HCT116 (cell line): Measurements from ENCODE around the gene CD2BP2. TPM values are rescaled to one million over a fixed set of nuclear protein-coding genes. Genes with fewer than 3 reads are reported as not detected.

ENCODE experiments used
- ATAC-seq: fragments of 200-7000 bp; cut with Tn5 transposase; 2 replicates; pipeline ENCODE4 v1.9.1; 2020; ENCODE audit warnings: mild to moderate bottlenecking, moderate library complexity
- BruUV-seq: library from RNA; stranded (reverse); fragments of 400-500 nt; replicated peaks from 2 replicates; lab custom pipeline; 2021; lab: Mats Ljungman, UMichigan
- CTCF ChIA-PET: fragments of 300-600 bp; sonication (Branson Sonifier 250); formaldehyde crosslinking; loops from one replicate; lab custom pipeline; 2021; ENCODE audit warnings: antibody characterized with exemption; lab: Charles Lee
- POLR2A ChIA-PET: fragments of 300-600, 350-600 bp; sonication (Branson Sonifier 250); formaldehyde crosslinking; loops from one replicate; lab custom pipeline; 2021; ENCODE audit warnings: antibody characterized with exemption; lab: Charles Lee
- RAD21 ChIA-PET, 2 experiments: fragments of 300-600 bp; sonication (Branson Sonifier 250); formaldehyde crosslinking; loops; one replicate each; lab custom pipeline; 2023; ENCODE audit warnings: low total read pairs in 2 of 2; ENCODE audit not compliant: uncharacterized antibody in 2 of 2, unreplicated experiment in 2 of 2, low non-redundant PET in 1 of 2; lab: Charles Lee
- DNase-seq: peaks from one replicate; pipeline ENCODE4 v3.0.0-alpha.2; 2010; ENCODE audit warnings: low read depth, low spot score
- H2AFZ ChIP-seq: fragments of 200-600 bp; shearing (Covaris generic), sonication (generic); 2 replicates; pipeline ENCODE4 v1.6.1; 2017; ENCODE audit warnings: low read depth, mixed run types, mixed read lengths, antibody characterized with exemption, low read length; ENCODE audit not compliant: poor library complexity, severe bottlenecking
- H3K27ac ChIP-seq: 2 replicates; pipeline ENCODE4 v1.5.1; 2012; ENCODE audit warnings: low read depth, low read length
- H3K27me3 ChIP-seq: fragments of 200-600 bp; sonication (generic); 2 replicates; pipeline ENCODE4 v1.6.1; 2016; ENCODE audit warnings: mixed run types, low read length, mixed read lengths; ENCODE audit not compliant: insufficient read depth
- H3K36me3 ChIP-seq, 2 experiments: fragments of 200-500 bp in 1 of 2; fragments of 200-600 bp in 1 of 2; sonication (Bioruptor generic) in 1 of 2; sonication (generic) in 1 of 2; 2 replicates each; pipeline versions ENCODE4 v1.5.1 to v1.6.1; 2014 to 2016; ENCODE audit warnings: low read length in 2 of 2, inconsistent platforms in 1 of 2, mixed read lengths in 1 of 2, mixed run types in 1 of 2; ENCODE audit not compliant: insufficient read depth in 2 of 2, control insufficient read depth in 1 of 2
- H3K4me1 ChIP-seq, 2 experiments: fragments of 200-600 bp in 1 of 2; sonication (generic) in 1 of 2; 2 replicates each; pipeline versions ENCODE4 v1.5.1 to v1.6.1; 2012 to 2017; ENCODE audit warnings: low read length in 2 of 2, inconsistent platforms in 1 of 2, mild to moderate bottlenecking in 1 of 2, mixed read lengths in 1 of 2, mixed run types in 1 of 2, moderate library complexity in 1 of 2; ENCODE audit not compliant: insufficient read depth in 2 of 2, control insufficient read depth in 1 of 2
- H3K4me2 ChIP-seq: fragments of 200-600 bp; sonication (generic); 2 replicates; pipeline ENCODE4 v1.6.1; 2017; ENCODE audit warnings: mixed run types, low read length, mixed read lengths
- H3K4me3 ChIP-seq, 2 experiments: fragments of 200-600 bp in 1 of 2; sonication (generic) in 1 of 2; replicated peaks in 1 of 2; 2 replicates each; pipeline ENCODE4 v1.5.1; 2011 to 2016; ENCODE audit warnings: low read length in 2 of 2, control low read depth in 1 of 2, low read depth in 1 of 2, mild to moderate bottlenecking in 1 of 2, mixed read lengths in 1 of 2, mixed run types in 1 of 2
- H3K79me2 ChIP-seq: fragments of 200-600 bp; sonication (generic); 2 replicates; pipeline ENCODE4 v1.6.1; 2017; ENCODE audit warnings: mild to moderate bottlenecking, mixed run types, low read length, moderate library complexity, mixed read lengths; ENCODE audit not compliant: insufficient read depth
- H3K9ac ChIP-seq: fragments of 200-600 bp; sonication (generic); 2 replicates; pipeline ENCODE4 v1.6.1; 2016; ENCODE audit warnings: low read length, mixed read lengths
- H3K9me2 ChIP-seq: fragments of 200-600 bp; sonication (generic), shearing (Covaris generic); 2 replicates; pipeline ENCODE4 v1.6.1; 2017; ENCODE audit warnings: mixed run types, mild to moderate bottlenecking, moderate library complexity; ENCODE audit not compliant: insufficient read depth
- H3K9me3 ChIP-seq, 2 experiments: fragments of 200-500 bp in 1 of 2; fragments of 200-600 bp in 1 of 2; sonication (Bioruptor generic) in 1 of 2; sonication (generic) in 1 of 2; 2 replicates each; pipeline ENCODE4 v1.6.1; 2014 to 2017; ENCODE audit warnings: low read length in 2 of 2, mixed read lengths in 2 of 2, inconsistent platforms in 1 of 2, low read depth in 1 of 2, mild to moderate bottlenecking in 1 of 2, mixed run types in 1 of 2, moderate library complexity in 1 of 2; ENCODE audit not compliant: control insufficient read depth in 1 of 2, insufficient read depth in 1 of 2
- H4K20me1 ChIP-seq: fragments of 200-600 bp; sonication (generic), shearing (Covaris generic); 2 replicates; pipeline ENCODE4 v1.6.1; 2017; ENCODE audit warnings: mixed run types, mild to moderate bottlenecking, moderate library complexity; ENCODE audit not compliant: insufficient read depth
- CBX3 ChIP-seq: IDR thresholded peaks from 2 replicates; pipeline ENCODE4 v1.6.1; 2012; ENCODE audit warnings: low read depth
- CEBPB ChIP-seq: IDR thresholded peaks from 2 replicates; pipeline ENCODE4 v1.6.1; 2012; ENCODE audit warnings: low read depth
- EGR1 ChIP-seq: IDR thresholded peaks from 2 replicates; pipeline ENCODE4 v1.6.1; 2012; ENCODE audit warnings: low read depth
- ELF1 ChIP-seq: IDR thresholded peaks from 2 replicates; pipeline ENCODE4 v1.6.1; 2012; ENCODE audit warnings: low read depth, borderline replicate concordance
- JUND ChIP-seq: IDR thresholded peaks from 2 replicates; pipeline ENCODE4 v1.6.1; 2012
- POLR2AphosphoS5 ChIP-seq: IDR thresholded peaks from 2 replicates; pipeline ENCODE4 v1.6.1; 2011; ENCODE audit warnings: mild to moderate bottlenecking, low read depth, low read length, moderate library complexity
- RAD21 ChIP-seq: IDR thresholded peaks from 2 replicates; pipeline ENCODE4 v1.6.1; 2012; ENCODE audit warnings: low read depth, mild to moderate bottlenecking
- SIN3A ChIP-seq: IDR thresholded peaks from 2 replicates; pipeline ENCODE4 v1.6.1; 2012; ENCODE audit warnings: low read depth
- SP1 ChIP-seq: IDR thresholded peaks from 2 replicates; pipeline ENCODE4 v1.6.1; 2012; ENCODE audit warnings: low read depth
- SRF ChIP-seq: IDR thresholded peaks from 2 replicates; pipeline ENCODE4 v1.6.1; 2012; ENCODE audit warnings: low read depth
- YY1 ChIP-seq: IDR thresholded peaks from 2 replicates; pipeline ENCODE4 v1.6.1; 2011; ENCODE audit warnings: low read length, low read depth, moderate library complexity, mild to moderate bottlenecking; ENCODE audit not compliant: insufficient replicate concordance; ENCODE audit errors: extremely low read depth
- ZFX ChIP-seq: fragments of 450-650 bp; IDR thresholded peaks from 2 replicates; pipeline ENCODE4 v1.6.1; 2017
- ZNF274 ChIP-seq: fragments of 200-500 bp; sonication (Bioruptor generic); IDR thresholded peaks from 2 replicates; pipeline ENCODE4 v1.6.1; 2014; ENCODE audit warnings: mild to moderate bottlenecking, low read depth, low read length, inconsistent platforms
- intact Hi-C: fragments of 100-400 bp; cut with micrococcal nuclease; formaldehyde crosslinking; loops from 2 replicates; pipeline ENCODE4 v1.10.0; 2022
- total RNA-seq: library from RNA; stranded (reverse); gene quantifications from one replicate; pipeline ENCODE4 v1.2.1, GENCODE V29; 2021; ENCODE audit not compliant: unreplicated experiment
- TF ChIP-seq, protein P1 (sequence below): IDR thresholded peaks from 2 replicates; pipeline ENCODE4 v1.6.1; 2012
- TF ChIP-seq, protein P2 (sequence below): IDR thresholded peaks from 2 replicates; pipeline ENCODE4 v1.6.1; 2012; ENCODE audit warnings: low read depth

The CD2BP2 gene
- total RNA-seq, 1 experiment from 2014 or later, result 51.8 TPM

- RAD21 ChIA-PET, result interaction anchor here (1.0 to 1.2 kb wide), 2 partner anchors 41 to 75 kb away, joined by 3 to 4 read pairs; partner anchors contain the start of genes DCTPP1 (in 1 of the 2) and ZNF48 (in 1 of the 2)
- peak; percentile 33 for ATAC-seq
- no peak for TF ChIP-seq ZNF274
- peak; percentile 34; the same call in 1 of the 2 replicates for TF ChIP-seq SIN3A
- peak; percentile 53; the same call in 1 of the 2 replicates for TF ChIP-seq ZFX
- Histone ChIP-seq H3K27ac (peak overlapping the region; percentile 92), H3K9me2 (no peaks in the 10 kb centered on the region), H3K36me3 (peaks cover 12 to 55% of the 10 kb centered on the region in 2 experiments; a peak in 2 of 4 replicates), H2AFZ (no peak overlapping the region), H3K9me3 (no peaks in the 10 kb centered on the region), H3K4me2 (peak overlapping the region; percentile 74), H3K9ac (peak overlapping the region; percentile 99), H3K79me2 (peaks cover 34% of the 10 kb centered on the region), H4K20me1 (no peaks in the 10 kb centered on the region), H3K4me3 (peak overlapping the region; percentile 86 to 92), H3K4me1 (peaks cover 39 to 54% of the 10 kb centered on the region in 2 experiments), H3K27me3 (no peaks in the 10 kb centered on the region)
- DNase-seq, result no peak
- CTCF ChIA-PET, result interaction anchor here (0.6 to 2.0 kb wide), 4 partner anchors 10 to 242 kb away, joined by 3 to 10 read pairs (median 6); partner anchors contain the start of gene TBC1D10B
- intact Hi-C loops, result loop anchor here (1.0 kb wide), 1 partner anchor 41 kb away; the partner anchor contains the start of gene ZNF48
- TSS peak; percentile 70 for BruUV-seq
- POLR2A ChIA-PET, result interaction anchor here (2.5 kb wide), 1 partner anchor 16 kb away, joined by 15 read pairs; the partner anchor contains the start of gene TBC1D10B
Observed at GRCh38 chr16:30354423-30355143, 525 bp downstream of the CD2BP2 start.

- Histone ChIP-seq H3K4me1 (peaks cover 39 to 54% of the 10 kb centered on the region in 2 experiments), H3K36me3 (peaks cover 9 to 46% of the 10 kb centered on the region in 2 experiments; a peak in 2 of 4 replicates), H3K27ac (peak overlapping the region; percentile 92), H3K79me2 (peaks cover 34% of the 10 kb centered on the region), H3K9ac (peak overlapping the region; percentile 99), H2AFZ (no peak overlapping the region), H3K9me2 (no peaks in the 10 kb centered on the region), H3K4me3 (peak overlapping the region; percentile 86 to 92), H3K4me2 (peak overlapping the region; percentile 74), H3K27me3 (no peaks in the 10 kb centered on the region), H3K9me3 (no peaks in the 10 kb centered on the region), H4K20me1 (no peaks in the 10 kb centered on the region)
- ChIA-PET RAD21 (no interaction called here), POLR2A (no interaction called here), CTCF (interaction anchor here (2.0 kb wide), 2 partner anchors 17 to 56 kb away, joined by 7 to 10 read pairs; partner anchors contain the start of gene TBC1D10B)
- DNase-seq, result no peak
- no peak for ATAC-seq
- intact Hi-C loops, result no loop called here
- BruUV-seq, result no TSS peak
- no peak for TF ChIP-seq CEBPB
- TF ChIP-seq RAD21, result no peak
- no peak for TF ChIP-seq EGR1
- TF ChIP-seq, protein P1, sequence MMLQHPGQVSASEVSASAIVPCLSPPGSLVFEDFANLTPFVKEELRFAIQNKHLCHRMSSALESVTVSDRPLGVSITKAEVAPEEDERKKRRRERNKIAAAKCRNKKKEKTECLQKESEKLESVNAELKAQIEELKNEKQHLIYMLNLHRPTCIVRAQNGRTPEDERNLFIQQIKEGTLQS, result no peak
- TF ChIP-seq POLR2AphosphoS5, result no peak
- TF ChIP-seq SRF, result no peak
- no peak for TF ChIP-seq ELF1
- no peak for TF ChIP-seq YY1
- no peak for TF ChIP-seq SP1
- no peak for TF ChIP-seq CBX3
- TF ChIP-seq, protein P2, sequence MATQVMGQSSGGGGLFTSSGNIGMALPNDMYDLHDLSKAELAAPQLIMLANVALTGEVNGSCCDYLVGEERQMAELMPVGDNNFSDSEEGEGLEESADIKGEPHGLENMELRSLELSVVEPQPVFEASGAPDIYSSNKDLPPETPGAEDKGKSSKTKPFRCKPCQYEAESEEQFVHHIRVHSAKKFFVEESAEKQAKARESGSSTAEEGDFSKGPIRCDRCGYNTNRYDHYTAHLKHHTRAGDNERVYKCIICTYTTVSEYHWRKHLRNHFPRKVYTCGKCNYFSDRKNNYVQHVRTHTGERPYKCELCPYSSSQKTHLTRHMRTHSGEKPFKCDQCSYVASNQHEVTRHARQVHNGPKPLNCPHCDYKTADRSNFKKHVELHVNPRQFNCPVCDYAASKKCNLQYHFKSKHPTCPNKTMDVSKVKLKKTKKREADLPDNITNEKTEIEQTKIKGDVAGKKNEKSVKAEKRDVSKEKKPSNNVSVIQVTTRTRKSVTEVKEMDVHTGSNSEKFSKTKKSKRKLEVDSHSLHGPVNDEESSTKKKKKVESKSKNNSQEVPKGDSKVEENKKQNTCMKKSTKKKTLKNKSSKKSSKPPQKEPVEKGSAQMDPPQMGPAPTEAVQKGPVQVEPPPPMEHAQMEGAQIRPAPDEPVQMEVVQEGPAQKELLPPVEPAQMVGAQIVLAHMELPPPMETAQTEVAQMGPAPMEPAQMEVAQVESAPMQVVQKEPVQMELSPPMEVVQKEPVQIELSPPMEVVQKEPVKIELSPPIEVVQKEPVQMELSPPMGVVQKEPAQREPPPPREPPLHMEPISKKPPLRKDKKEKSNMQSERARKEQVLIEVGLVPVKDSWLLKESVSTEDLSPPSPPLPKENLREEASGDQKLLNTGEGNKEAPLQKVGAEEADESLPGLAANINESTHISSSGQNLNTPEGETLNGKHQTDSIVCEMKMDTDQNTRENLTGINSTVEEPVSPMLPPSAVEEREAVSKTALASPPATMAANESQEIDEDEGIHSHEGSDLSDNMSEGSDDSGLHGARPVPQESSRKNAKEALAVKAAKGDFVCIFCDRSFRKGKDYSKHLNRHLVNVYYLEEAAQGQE, result no peak
- TF ChIP-seq JUND, result no peak
Observed at GRCh38 chr16:30353438-30354129, 1.5 kb downstream of the CD2BP2 start.
